Stimulated activated effector memory CD8-positive, alpha-beta T cell treated with anti-CD3 and anti-CD28 coated beads, Interleukin-12 subunit alpha, Interleukin-12 subunit beta, amount 100 ng/mL, for 72 hours (primary cell): Measurements from ENCODE around the gene INPP5K.
A peak's percentile ranks its signal among the peaks of the same experiment; 100 is the strongest.

Source experiments
- ATAC-seq: fragments of 150-1000 bp; cut with Tn5 transposase; 2 replicates; pipeline ENCODE4 v1.10.0; 2021
- DNase-seq, 2 donors: peaks; one replicate each; pipeline ENCODE4 v3.0.0; 2021 to 2022; ENCODE audit warnings: low spot score in 2 of 2
- H3K27ac Mint-ChIP-seq: one replicate; pipeline ENCODE4 v1.8.0; 2022; ENCODE audit warnings: mild to moderate bottlenecking, mixed read lengths
- H3K36me3 Mint-ChIP-seq: one replicate; pipeline ENCODE4 v1.8.0; 2022; ENCODE audit warnings: mild to moderate bottlenecking, mixed read lengths
- H3K4me1 Mint-ChIP-seq: one replicate; pipeline ENCODE4 v1.8.0; 2022; ENCODE audit warnings: mixed read lengths
- H3K4me3 Mint-ChIP-seq: one replicate; pipeline ENCODE4 v1.8.0; 2022; ENCODE audit warnings: mild to moderate bottlenecking, mixed read lengths
- H3K9me3 Mint-ChIP-seq: one replicate; pipeline ENCODE4 v1.8.0; 2022; ENCODE audit warnings: mixed read lengths

INPP5K gene

GRCh38 chr17:1554751-1555540, 38.5 kb upstream of the INPP5K start:
- H3K9me3 Mint-ChIP-seq = no peaks in the 10 kb centered on the region
- no peak for ATAC-seq
- DNase-seq = no peak
- peak overlapping the region; percentile 59 for H3K27ac Mint-ChIP-seq
- H3K4me1 Mint-ChIP-seq = peaks cover 21% of the 10 kb centered on the region
- H3K36me3 Mint-ChIP-seq = peaks cover 75% of the 10 kb centered on the region
- H3K4me3 Mint-ChIP-seq = no peak overlapping the region

GRCh38 chr17:1553354-1554266, 37.2 kb upstream of the INPP5K start:
- Mint-ChIP-seq H3K36me3 (peaks cover 82% of the 10 kb centered on the region), H3K4me1 (peaks cover 15% of the 10 kb centered on the region), H3K9me3 (no peaks in the 10 kb centered on the region), H3K4me3 (no peak overlapping the region), H3K27ac (peak overlapping the region; percentile 56)
- DNase-seq (no peak), ATAC-seq (no peak)

GRCh38 chr17:1552932-1553331, 36.5 kb upstream of the INPP5K start:
- Mint-ChIP-seq H3K4me3 (no peak overlapping the region), H3K9me3 (no peaks in the 10 kb centered on the region), H3K4me1 (peaks cover 15% of the 10 kb centered on the region), H3K27ac (peak overlapping the region; percentile 56), H3K36me3 (peaks cover 85% of the 10 kb centered on the region)
- no peak for ATAC-seq
- DNase-seq = no peak

- no peak overlapping the region for H3K27ac Mint-ChIP-seq
- ATAC-seq = no peak
- peaks cover 86% of the 10 kb centered on the region for H3K36me3 Mint-ChIP-seq
- H3K9me3 Mint-ChIP-seq = no peaks in the 10 kb centered on the region
- H3K4me1 Mint-ChIP-seq = peaks cover 9% of the 10 kb centered on the region
- no peak for DNase-seq
- no peak overlapping the region for H3K4me3 Mint-ChIP-seq
Measured at GRCh38 chr17:1551741-1552140, 35.3 kb upstream of the INPP5K start.

- Mint-ChIP-seq H3K4me1 (peaks cover 8% of the 10 kb centered on the region), H3K27ac (no peak overlapping the region), H3K9me3 (no peaks in the 10 kb centered on the region), H3K4me3 (no peak overlapping the region), H3K36me3 (peaks cover 85% of the 10 kb centered on the region)
- ATAC-seq (no peak), DNase-seq (no peak)
Measured at GRCh38 chr17:1548032-1548431, 31.6 kb upstream of the INPP5K start.

GRCh38 chr17:1546292-1546922, 30.0 kb upstream of the INPP5K start:
- no peak for DNase-seq
- ATAC-seq = no peak
- H3K9me3 Mint-ChIP-seq = no peaks in the 10 kb centered on the region
- H3K36me3 Mint-ChIP-seq = peaks cover 89% of the 10 kb centered on the region
- no peak overlapping the region for H3K27ac Mint-ChIP-seq
- no peak overlapping the region for H3K4me3 Mint-ChIP-seq
- peaks cover 5% of the 10 kb centered on the region for H3K4me1 Mint-ChIP-seq

- H3K4me1 Mint-ChIP-seq = peaks cover 2% of the 10 kb centered on the region
- H3K27ac Mint-ChIP-seq = no peak overlapping the region
- peaks cover 89% of the 10 kb centered on the region for H3K36me3 Mint-ChIP-seq
- DNase-seq (no peak), ATAC-seq (no peak)
- H3K4me3 Mint-ChIP-seq = no peak overlapping the region
- no peaks in the 10 kb centered on the region for H3K9me3 Mint-ChIP-seq
Measured at GRCh38 chr17:1545618-1546017, 29.2 kb upstream of the INPP5K start.

GRCh38 chr17:1542316-1542715, 25.9 kb upstream of the INPP5K start:
- no peak overlapping the region for H3K4me3 Mint-ChIP-seq
- H3K27ac Mint-ChIP-seq = no peak overlapping the region
- peaks cover 88% of the 10 kb centered on the region for H3K36me3 Mint-ChIP-seq
- ATAC-seq (no peak), DNase-seq (no peak)
- no peaks in the 10 kb centered on the region for H3K9me3 Mint-ChIP-seq
- H3K4me1 Mint-ChIP-seq = no peaks in the 10 kb centered on the region

GRCh38 chr17:1541367-1541904, 25.0 kb upstream of the INPP5K start:
- Mint-ChIP-seq H3K36me3 (peaks cover 88% of the 10 kb centered on the region), H3K4me3 (no peak overlapping the region), H3K4me1 (no peaks in the 10 kb centered on the region), H3K27ac (peak overlapping the region; percentile 20), H3K9me3 (no peaks in the 10 kb centered on the region)
- ATAC-seq (peak; percentile 48), DNase-seq (no peak)

- H3K27ac Mint-ChIP-seq = peak overlapping the region; percentile 34
- peaks cover 87% of the 10 kb centered on the region for H3K36me3 Mint-ChIP-seq
- no peak overlapping the region for H3K4me3 Mint-ChIP-seq
- no peaks in the 10 kb centered on the region for H3K4me1 Mint-ChIP-seq
- no peak for DNase-seq
- H3K9me3 Mint-ChIP-seq = no peaks in the 10 kb centered on the region
- ATAC-seq = no peak
Measured at GRCh38 chr17:1539811-1540210, 23.4 kb upstream of the INPP5K start.

- Mint-ChIP-seq H3K36me3 (peaks cover 92% of the 10 kb centered on the region), H3K4me1 (peaks cover 11% of the 10 kb centered on the region), H3K27ac (no peak overlapping the region), H3K4me3 (no peak overlapping the region), H3K9me3 (no peaks in the 10 kb centered on the region)
- DNase-seq (no peak), ATAC-seq (no peak)
Measured at GRCh38 chr17:1535737-1536136, 19.3 kb upstream of the INPP5K start.

GRCh38 chr17:1533661-1534325, 17.4 kb upstream of the INPP5K start:
- H3K4me3 Mint-ChIP-seq = no peak overlapping the region
- H3K36me3 Mint-ChIP-seq = peaks cover 93% of the 10 kb centered on the region
- no peak for DNase-seq
- peaks cover 16% of the 10 kb centered on the region for H3K4me1 Mint-ChIP-seq
- H3K27ac Mint-ChIP-seq = peak overlapping the region; percentile 49
- H3K9me3 Mint-ChIP-seq = no peaks in the 10 kb centered on the region
- no peak for ATAC-seq

GRCh38 chr17:1532836-1533602, 16.6 kb upstream of the INPP5K start:
- peaks cover 92% of the 10 kb centered on the region for H3K36me3 Mint-ChIP-seq
- ATAC-seq (peak; percentile 69), DNase-seq (no peak)

GRCh38 chr17:1529863-1530262, 13.5 kb upstream of the INPP5K start:
- peak overlapping the region; percentile 64 for H3K27ac Mint-ChIP-seq

More at GRCh38 chr17:1532836-1533602, 16.6 kb upstream of the INPP5K start:
- H3K27ac Mint-ChIP-seq = peak overlapping the region; percentile 49
- peaks cover 16% of the 10 kb centered on the region for H3K4me1 Mint-ChIP-seq
- no peak overlapping the region for H3K4me3 Mint-ChIP-seq
- no peaks in the 10 kb centered on the region for H3K9me3 Mint-ChIP-seq

More at GRCh38 chr17:1529863-1530262, 13.5 kb upstream of the INPP5K start:
- no peaks in the 10 kb centered on the region for H3K9me3 Mint-ChIP-seq
- H3K36me3 Mint-ChIP-seq = peaks cover 96% of the 10 kb centered on the region
- ATAC-seq (no peak), DNase-seq (no peak)
- no peak overlapping the region for H3K4me3 Mint-ChIP-seq
- peaks cover 16% of the 10 kb centered on the region for H3K4me1 Mint-ChIP-seq
